ENCODE results near the gene SULT4A1. TPM values are rescaled to one million over a fixed set of nuclear protein-coding genes. Genes with fewer than 3 reads are reported as not detected.

SULT4A1 gene
- total RNA-seq, 1 experiment from 2014 or later: 8.4 TPM

- TF ChIP-seq SRF (IDR thresholded peaks at IDR 0.05; ENCODE audit: low read depth) (no peak), ZNF274 (IDR thresholded peaks at IDR 0.05; ENCODE audit: low read depth, low read length) (no peak), CTCF (IDR thresholded peaks at IDR 0.05 in 2 of 3, conservative IDR thresholded peaks at IDR 0.05 in 1 of 3; ENCODE audit: borderline replicate concordance in 1 of 3, insufficient read depth in 1 of 3, low read depth in 2 of 3, low read length in 2 of 3) (no peak), ELF1 (IDR thresholded peaks at IDR 0.05; ENCODE audit: borderline replicate concordance, low read depth) (no peak), POLR2AphosphoS5 (IDR thresholded peaks at IDR 0.05; ENCODE audit: low read depth, low read length) (no peak), ZFX (IDR thresholded peaks at IDR 0.05) (no peak), CBX3 (IDR thresholded peaks at IDR 0.05; ENCODE audit: low read depth) (no peak), EZH2 (IDR thresholded peaks at IDR 0.05) (no peak), RAD21 (IDR thresholded peaks at IDR 0.05; ENCODE audit: low read depth) (no peak), EZH2phosphoT487 (IDR thresholded peaks at IDR 0.05; ENCODE audit: borderline replicate concordance) (no peak), ATF3 (IDR thresholded peaks at IDR 0.05) (no peak), JUND (IDR thresholded peaks at IDR 0.05) (no peak), CEBPB (IDR thresholded peaks at IDR 0.05; ENCODE audit: low read depth) (no peak), YY1 (IDR thresholded peaks at IDR 0.05; ENCODE audit: extremely low read depth, insufficient replicate concordance, low read depth, low read length) (no peak), POLR2A (IDR thresholded peaks at IDR 0.05; ENCODE audit: borderline replicate concordance, extremely low read depth, insufficient read depth, insufficient read length) (no peak), SIN3A (IDR thresholded peaks at IDR 0.05; ENCODE audit: low read depth) (no peak), SP1 (IDR thresholded peaks at IDR 0.05; ENCODE audit: low read depth) (no peak), FOSL1 (IDR thresholded peaks at IDR 0.05; ENCODE audit: low read depth) (no peak)
- TF ChIP-seq, protein P1, sequence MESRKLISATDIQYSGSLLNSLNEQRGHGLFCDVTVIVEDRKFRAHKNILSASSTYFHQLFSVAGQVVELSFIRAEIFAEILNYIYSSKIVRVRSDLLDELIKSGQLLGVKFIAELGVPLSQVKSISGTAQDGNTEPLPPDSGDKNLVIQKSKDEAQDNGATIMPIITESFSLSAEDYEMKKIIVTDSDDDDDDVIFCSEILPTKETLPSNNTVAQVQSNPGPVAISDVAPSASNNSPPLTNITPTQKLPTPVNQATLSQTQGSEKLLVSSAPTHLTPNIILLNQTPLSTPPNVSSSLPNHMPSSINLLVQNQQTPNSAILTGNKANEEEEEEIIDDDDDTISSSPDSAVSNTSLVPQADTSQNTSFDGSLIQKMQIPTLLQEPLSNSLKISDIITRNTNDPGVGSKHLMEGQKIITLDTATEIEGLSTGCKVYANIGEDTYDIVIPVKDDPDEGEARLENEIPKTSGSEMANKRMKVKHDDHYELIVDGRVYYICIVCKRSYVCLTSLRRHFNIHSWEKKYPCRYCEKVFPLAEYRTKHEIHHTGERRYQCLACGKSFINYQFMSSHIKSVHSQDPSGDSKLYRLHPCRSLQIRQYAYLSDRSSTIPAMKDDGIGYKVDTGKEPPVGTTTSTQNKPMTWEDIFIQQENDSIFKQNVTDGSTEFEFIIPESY (IDR thresholded peaks at IDR 0.05; ENCODE audit: extremely low read depth, insufficient replicate concordance, low read length): no peak
- TF ChIP-seq, protein P2, sequence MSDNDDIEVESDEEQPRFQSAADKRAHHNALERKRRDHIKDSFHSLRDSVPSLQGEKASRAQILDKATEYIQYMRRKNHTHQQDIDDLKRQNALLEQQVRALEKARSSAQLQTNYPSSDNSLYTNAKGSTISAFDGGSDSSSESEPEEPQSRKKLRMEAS (IDR thresholded peaks at IDR 0.05): no peak
- Histone ChIP-seq H3K9me2 (ENCODE audit: insufficient read depth) (no peaks in the 10 kb centered on the region), H3K9me3 (ENCODE audit: control insufficient read depth in 1 of 2, insufficient read depth in 1 of 2, low read depth in 1 of 2, low read length in 2 of 2) (no peaks in the 10 kb centered on the region), H3K27me3 (ENCODE audit: insufficient read depth, low read length) (no peaks in the 10 kb centered on the region), H4K20me1 (ENCODE audit: insufficient read depth) (no peaks in the 10 kb centered on the region), H3K9ac (ENCODE audit: low read length) (no peak overlapping the region), H3K27ac (ENCODE audit: low read depth, low read length) (no peak overlapping the region), H3K36me3 (ENCODE audit: control insufficient read depth in 1 of 2, insufficient read depth in 2 of 2, low read length in 2 of 2) (no peaks in the 10 kb centered on the region), H3K4me1 (ENCODE audit: control insufficient read depth in 1 of 2, insufficient read depth in 2 of 2, low read length in 2 of 2) (no peaks in the 10 kb centered on the region), H3K4me2 (ENCODE audit: low read length) (no peak overlapping the region), H3K79me2 (ENCODE audit: insufficient read depth, low read length) (peaks cover 24% of the 10 kb centered on the region), H2AFZ (ENCODE audit: low read depth, low read length, poor library complexity, severe bottlenecking) (no peak overlapping the region), H3K4me3 (replicated peaks in 1 of 2; ENCODE audit: low read depth in 1 of 2, low read length in 2 of 2) (no peak overlapping the region)
- intact Hi-C loops (cut with micrococcal nuclease): no loop called here
- POLR2A ChIA-PET: no interaction called here
- ATAC-seq: no peak
- no peak for DNase-seq (ENCODE audit: low read depth, low spot score)
- CTCF ChIA-PET: no interaction called here
- RAD21 ChIA-PET (ENCODE audit: low non-redundant PET in 1 of 2, low total read pairs in 2 of 2, uncharacterized antibody in 2 of 2, unreplicated experiment in 2 of 2): no interaction called here
- BruUV-seq (replicated peaks): no TSS peak
Measured at GRCh38 chr22:43843783-43844530, 18.4 kb downstream of the SULT4A1 start.

Data from HCT116 (cell line).